ENCODE data around the gene YIPF5.

YIPF5 gene

DNA sequence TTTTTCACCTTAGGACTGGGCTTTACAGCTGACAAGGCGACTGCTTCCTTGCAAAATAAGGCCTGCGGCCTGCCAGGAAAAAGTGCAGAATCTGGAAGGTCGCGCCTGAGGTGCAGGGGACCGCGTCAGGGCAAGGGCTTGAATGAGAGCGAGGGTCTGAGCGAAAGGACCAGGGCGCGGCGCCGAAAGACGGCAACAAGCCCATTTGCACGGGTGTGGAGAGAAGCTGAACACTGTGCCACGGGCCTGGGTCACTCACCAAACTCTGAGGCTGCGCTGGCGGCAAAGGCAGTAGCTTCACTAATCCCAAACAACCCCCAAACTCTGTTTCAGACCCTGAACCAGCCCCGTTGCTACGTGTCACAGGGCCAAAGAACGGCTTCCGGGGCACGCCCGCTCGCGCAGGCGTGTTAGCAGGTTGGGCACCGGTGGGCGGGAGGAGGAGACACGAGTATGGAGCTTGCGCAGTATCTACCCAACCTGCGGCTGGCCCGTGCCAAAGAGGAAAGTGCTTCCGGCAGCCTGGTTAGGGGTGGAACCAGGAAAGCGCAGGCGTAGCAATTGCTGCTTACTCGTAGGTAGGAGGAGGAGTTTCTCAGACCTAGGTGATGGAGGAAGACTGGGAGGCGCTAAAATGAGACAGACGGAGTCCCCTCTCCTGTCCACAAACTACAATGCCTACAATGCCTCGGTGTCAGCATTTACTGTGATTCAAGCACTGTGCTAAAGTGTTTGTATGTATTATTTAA, at the start of gene YIPF5, which contains the start of gene KCTD16:
Gene YIPF5 (minus strand): TSS at position 384 of the 749 bp plus-strand sequence. CDS start 704 bp downstream, outside the sequence.
Gene KCTD16 (plus strand): TSS at position 598 of the 749 bp plus-strand sequence.
- DNase-seq (ENCODE audit: insufficient read length, low spot score): peak; percentile 64
- peak; percentile 100 for FAIRE-seq

- FAIRE-seq: no peak
These were observed 49.4 kb upstream of the YIPF5 start for GRCh38 chr5:144219869-144220268.

DNA sequence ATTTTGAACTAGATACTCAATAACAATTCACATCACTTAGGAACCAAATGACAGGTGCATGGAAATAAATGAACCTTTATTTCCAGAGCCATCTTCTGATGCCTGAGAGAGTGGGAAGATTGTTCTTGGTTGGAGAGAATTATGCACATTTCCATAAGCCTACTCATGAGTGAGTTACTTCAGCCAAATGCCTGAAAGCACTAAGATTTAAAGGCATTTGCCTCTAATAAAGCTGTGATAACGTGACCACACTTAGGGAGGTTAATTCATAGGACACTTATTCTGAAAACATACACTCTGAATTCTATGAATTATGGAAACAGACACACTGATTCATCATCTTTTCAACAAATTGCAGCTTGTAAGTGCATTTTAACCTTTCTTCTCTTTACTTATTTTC, 40.2 kb upstream of the YIPF5 start:
- FAIRE-seq: no peak

More at GRCh38 chr5:144219869-144220268, 49.4 kb upstream of the YIPF5 start:
- no peak for DNase-seq (ENCODE audit: insufficient read length, low spot score)

DNA sequence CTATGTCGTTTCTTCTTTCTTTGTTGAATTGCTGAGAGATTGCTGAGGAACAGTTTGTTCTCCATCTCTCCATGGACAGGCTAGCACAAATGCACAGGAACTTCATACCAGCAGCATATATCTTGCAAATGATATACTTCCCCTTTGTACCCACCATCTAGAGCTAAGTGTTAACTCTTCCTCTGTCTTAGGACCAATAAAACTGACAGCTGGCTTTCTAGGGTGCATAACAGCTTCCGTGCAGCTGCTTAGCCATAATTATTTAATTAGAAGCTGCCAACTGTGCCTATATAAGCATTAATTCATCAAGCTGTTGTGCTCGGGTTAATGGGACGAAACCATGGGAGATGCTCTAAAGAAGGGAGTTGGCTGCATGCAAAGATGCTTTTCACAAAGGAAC, 38.9 kb upstream of the YIPF5 start:
- DNase-seq (ENCODE audit: insufficient read length, low spot score) (no peak), FAIRE-seq (no peak)

More for the DNA sequence above, 40.2 kb upstream of the YIPF5 start:
- DNase-seq (ENCODE audit: insufficient read length, low spot score): no peak

- FAIRE-seq (peak; percentile 60), DNase-seq (ENCODE audit: insufficient read length, low spot score) (no peak)
These were observed 37.5 kb upstream of the YIPF5 start for GRCh38 chr5:144207875-144208444.

GRCh38 chr5:144206141-144206540, 35.7 kb upstream of the YIPF5 start:
- FAIRE-seq: no peak
- DNase-seq (ENCODE audit: insufficient read length, low spot score): no peak

- FAIRE-seq: no peak
These were observed 34.7 kb upstream of the YIPF5 start for GRCh38 chr5:144205141-144205551.

GRCh38 chr5:144203750-144204596, 33.5 kb upstream of the YIPF5 start:
- peak; percentile 86 for FAIRE-seq
- no peak for DNase-seq (ENCODE audit: insufficient read length, low spot score)

More at GRCh38 chr5:144205141-144205551, 34.7 kb upstream of the YIPF5 start:
- DNase-seq (ENCODE audit: insufficient read length, low spot score): no peak

DNA sequence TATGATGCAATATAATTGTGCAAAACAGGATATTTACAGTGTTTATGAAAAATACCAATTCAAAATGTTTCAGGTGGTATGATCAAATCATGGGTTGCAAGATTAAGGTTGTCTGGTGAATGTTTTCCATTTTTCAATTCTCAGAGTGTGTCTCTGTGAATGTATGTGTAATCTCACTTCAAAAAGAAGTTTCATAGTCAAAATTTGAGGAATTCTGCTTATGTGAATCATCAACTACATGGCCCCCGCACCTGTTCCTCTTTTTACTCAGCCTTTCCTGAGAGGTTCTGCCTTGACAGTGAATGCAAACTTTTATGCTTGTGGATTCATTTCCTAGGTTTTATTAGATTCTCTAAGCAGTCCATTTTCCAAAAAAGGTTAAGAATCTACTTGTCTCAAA, 32.3 kb upstream of the YIPF5 start:
- FAIRE-seq (no peak), DNase-seq (ENCODE audit: insufficient read length, low spot score) (no peak)

DNA sequence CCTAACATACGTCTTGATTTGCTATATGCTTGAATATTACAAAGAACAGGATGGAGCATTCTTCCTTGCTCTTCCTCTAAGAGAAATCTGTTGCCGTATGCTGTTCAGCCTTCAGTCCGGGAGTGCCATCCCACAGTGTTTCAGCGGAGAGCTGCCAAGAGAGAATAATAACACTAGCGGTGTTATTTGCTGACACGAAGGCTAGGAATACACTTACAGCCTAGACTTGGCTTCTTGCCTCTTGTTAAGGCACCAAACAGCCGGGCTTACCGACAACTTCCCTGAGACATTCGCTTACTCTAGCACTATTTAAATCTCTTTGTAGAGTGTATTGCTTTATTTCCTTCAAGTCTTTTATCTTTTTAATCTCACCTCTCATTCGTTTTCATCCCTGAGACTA, 31.6 kb upstream of the YIPF5 start:
- no peak for DNase-seq (ENCODE audit: insufficient read length, low spot score)
- FAIRE-seq: no peak

DNA sequence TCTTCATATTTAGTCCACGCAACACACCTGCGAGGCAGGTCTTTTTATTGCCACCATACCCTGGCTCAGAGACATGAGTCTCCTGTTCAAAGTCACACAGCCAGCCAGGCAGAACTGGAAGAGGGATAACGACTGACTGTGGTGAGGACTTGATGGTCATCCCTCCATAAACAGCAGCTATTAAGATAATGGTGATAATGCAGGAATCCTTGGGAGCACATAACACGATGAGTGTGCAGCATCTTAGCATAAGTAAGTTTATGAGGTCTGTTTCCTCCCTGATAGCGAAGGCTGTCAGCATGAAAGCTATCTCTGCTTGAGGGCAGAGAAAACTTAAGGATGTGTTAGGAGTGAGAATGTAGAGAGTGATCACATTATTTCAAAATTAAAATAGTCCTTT, 31.1 kb upstream of the YIPF5 start:
- FAIRE-seq (no peak), DNase-seq (ENCODE audit: insufficient read length, low spot score) (no peak)

- FAIRE-seq (no peak), DNase-seq (ENCODE audit: insufficient read length, low spot score) (no peak)
These were observed 27.9 kb upstream of the YIPF5 start for GRCh38 chr5:144198386-144198785.

DNA sequence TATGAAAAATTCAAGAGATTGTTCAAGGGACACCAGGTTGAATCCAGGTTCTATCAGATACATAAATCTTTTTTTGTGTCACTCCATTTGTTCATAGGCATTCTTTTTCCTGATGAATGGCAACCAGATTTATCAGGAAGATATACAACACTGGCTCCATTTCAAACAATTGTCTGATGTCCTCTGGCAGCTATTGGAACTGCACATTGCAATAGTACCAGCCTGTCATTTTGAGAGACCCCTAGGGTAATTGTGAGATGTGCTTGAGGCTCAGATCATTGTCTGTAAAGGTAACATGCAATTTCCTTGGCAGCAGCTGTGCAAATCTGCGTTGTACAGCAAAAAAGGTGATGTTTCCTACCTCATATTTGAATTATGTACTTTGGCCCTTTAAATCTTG, 26.2 kb upstream of the YIPF5 start:
- DNase-seq (ENCODE audit: insufficient read length, low spot score): no peak
- no peak for FAIRE-seq

GRCh38 chr5:144195448-144195847, 25.0 kb upstream of the YIPF5 start:
- no peak for FAIRE-seq
- DNase-seq (ENCODE audit: insufficient read length, low spot score): no peak

- DNase-seq (ENCODE audit: insufficient read length, low spot score) (no peak), FAIRE-seq (no peak)
These were observed 23.7 kb upstream of the YIPF5 start for GRCh38 chr5:144194144-144194543.

DNA sequence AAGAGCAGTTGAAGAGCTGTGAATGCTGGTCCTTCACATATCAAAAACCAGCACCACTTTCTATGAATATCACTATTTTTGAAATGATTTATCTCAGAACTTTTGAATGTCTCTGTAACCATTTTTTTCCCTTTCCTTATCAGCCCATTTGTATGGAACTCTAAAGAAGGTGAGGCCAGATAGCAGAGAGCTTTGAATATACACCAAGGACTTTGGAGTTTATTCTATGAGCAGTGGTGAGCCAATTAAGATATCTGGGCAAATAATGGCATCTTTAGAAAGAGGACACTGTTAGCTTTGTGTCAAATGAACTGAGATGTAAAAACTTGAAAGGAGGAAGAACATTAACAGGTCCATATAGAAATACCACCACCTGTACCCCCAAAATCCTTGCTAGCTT, 22.2 kb upstream of the YIPF5 start:
- DNase-seq (ENCODE audit: insufficient read length, low spot score) (no peak), FAIRE-seq (peak; percentile 73)

- FAIRE-seq: peak; percentile 100
These were observed 21.5 kb upstream of the YIPF5 start for GRCh38 chr5:144191998-144192397.

GRCh38 chr5:144191531-144191930, 21.1 kb upstream of the YIPF5 start:
- DNase-seq (ENCODE audit: insufficient read length, low spot score) (no peak), FAIRE-seq (no peak)

More at GRCh38 chr5:144191998-144192397, 21.5 kb upstream of the YIPF5 start:
- peak; percentile 35 for DNase-seq (ENCODE audit: insufficient read length, low spot score)

- DNase-seq (ENCODE audit: insufficient read length, low spot score) (no peak), FAIRE-seq (no peak)
These were observed 19.5 kb upstream of the YIPF5 start for GRCh38 chr5:144189800-144190429.

DNA sequence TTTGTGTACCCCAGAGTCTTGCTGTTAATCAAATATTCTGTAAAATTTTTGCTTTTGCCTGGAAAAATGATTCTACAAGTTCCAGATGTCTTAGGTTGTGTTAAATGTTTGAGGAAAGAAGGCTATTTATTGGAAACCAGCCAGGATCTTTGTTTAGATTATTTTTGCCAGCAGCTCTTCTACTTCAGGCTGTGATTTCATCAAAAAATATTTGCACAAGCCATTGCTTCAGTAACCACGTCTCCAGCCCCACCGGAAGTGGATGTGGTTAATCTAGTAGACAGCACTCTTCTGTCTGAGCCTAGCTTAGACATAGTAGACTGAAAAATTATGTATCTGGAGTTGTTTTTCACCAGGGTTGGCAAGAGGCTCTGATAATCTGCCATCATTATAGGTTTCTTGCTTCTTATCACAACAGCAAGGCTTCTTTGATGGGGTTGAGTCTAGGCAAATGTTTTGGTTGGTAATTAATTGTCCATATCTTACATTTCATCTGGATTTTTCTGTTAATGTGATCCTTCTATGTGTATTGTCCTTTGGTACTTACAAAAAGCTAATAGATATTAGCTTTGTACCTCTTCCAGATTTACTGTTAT, 17.3 kb upstream of the YIPF5 start:
- no peak for DNase-seq (ENCODE audit: insufficient read length, low spot score)
- FAIRE-seq: peak; percentile 95

Data from GM19239 (cell line).